Measurements from ENCODE around the gene PDSS1.

- TF ChIP-seq CBX2 (IDR thresholded peaks at IDR 0.05; ENCODE audit: insufficient read depth, low read length, poor library complexity, severe bottlenecking), result no peak
- TF ChIP-seq SPI1 (IDR thresholded peaks at IDR 0.05; ENCODE audit: borderline replicate concordance, low read depth, low read length), result no peak
- TF ChIP-seq ZNF253 (CRISPR knock-in tag; conservative IDR thresholded peaks at IDR 0.05), result no peak
- TF ChIP-seq, protein P1, sequence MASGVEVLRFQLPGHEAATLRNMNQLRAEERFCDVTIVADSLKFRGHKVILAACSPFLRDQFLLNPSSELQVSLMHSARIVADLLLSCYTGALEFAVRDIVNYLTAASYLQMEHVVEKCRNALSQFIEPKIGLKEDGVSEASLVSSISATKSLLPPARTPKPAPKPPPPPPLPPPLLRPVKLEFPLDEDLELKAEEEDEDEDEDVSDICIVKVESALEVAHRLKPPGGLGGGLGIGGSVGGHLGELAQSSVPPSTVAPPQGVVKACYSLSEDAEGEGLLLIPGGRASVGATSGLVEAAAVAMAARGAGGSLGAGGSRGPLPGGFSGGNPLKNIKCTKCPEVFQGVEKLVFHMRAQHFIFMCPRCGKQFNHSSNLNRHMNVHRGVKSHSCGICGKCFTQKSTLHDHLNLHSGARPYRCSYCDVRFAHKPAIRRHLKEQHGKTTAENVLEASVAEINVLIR (CRISPR knock-in tag; IDR thresholded peaks at IDR 0.05), result no peak
- TF ChIP-seq, protein P2, sequence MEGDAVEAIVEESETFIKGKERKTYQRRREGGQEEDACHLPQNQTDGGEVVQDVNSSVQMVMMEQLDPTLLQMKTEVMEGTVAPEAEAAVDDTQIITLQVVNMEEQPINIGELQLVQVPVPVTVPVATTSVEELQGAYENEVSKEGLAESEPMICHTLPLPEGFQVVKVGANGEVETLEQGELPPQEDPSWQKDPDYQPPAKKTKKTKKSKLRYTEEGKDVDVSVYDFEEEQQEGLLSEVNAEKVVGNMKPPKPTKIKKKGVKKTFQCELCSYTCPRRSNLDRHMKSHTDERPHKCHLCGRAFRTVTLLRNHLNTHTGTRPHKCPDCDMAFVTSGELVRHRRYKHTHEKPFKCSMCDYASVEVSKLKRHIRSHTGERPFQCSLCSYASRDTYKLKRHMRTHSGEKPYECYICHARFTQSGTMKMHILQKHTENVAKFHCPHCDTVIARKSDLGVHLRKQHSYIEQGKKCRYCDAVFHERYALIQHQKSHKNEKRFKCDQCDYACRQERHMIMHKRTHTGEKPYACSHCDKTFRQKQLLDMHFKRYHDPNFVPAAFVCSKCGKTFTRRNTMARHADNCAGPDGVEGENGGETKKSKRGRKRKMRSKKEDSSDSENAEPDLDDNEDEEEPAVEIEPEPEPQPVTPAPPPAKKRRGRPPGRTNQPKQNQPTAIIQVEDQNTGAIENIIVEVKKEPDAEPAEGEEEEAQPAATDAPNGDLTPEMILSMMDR (IDR thresholded peaks at IDR 0.05 in 2 of 3, conservative IDR thresholded peaks at IDR 0.05 in 1 of 3; ENCODE audit: insufficient read depth in 2 of 3, low read depth in 1 of 3, low read length in 3 of 3), result no peak
- no peak for TF ChIP-seq FOXK2 (conservative IDR thresholded peaks at IDR 0.05 in 1 of 2, IDR thresholded peaks at IDR 0.05 in 1 of 2; ENCODE audit: low read depth in 2 of 2)
- TF ChIP-seq, protein P3, sequence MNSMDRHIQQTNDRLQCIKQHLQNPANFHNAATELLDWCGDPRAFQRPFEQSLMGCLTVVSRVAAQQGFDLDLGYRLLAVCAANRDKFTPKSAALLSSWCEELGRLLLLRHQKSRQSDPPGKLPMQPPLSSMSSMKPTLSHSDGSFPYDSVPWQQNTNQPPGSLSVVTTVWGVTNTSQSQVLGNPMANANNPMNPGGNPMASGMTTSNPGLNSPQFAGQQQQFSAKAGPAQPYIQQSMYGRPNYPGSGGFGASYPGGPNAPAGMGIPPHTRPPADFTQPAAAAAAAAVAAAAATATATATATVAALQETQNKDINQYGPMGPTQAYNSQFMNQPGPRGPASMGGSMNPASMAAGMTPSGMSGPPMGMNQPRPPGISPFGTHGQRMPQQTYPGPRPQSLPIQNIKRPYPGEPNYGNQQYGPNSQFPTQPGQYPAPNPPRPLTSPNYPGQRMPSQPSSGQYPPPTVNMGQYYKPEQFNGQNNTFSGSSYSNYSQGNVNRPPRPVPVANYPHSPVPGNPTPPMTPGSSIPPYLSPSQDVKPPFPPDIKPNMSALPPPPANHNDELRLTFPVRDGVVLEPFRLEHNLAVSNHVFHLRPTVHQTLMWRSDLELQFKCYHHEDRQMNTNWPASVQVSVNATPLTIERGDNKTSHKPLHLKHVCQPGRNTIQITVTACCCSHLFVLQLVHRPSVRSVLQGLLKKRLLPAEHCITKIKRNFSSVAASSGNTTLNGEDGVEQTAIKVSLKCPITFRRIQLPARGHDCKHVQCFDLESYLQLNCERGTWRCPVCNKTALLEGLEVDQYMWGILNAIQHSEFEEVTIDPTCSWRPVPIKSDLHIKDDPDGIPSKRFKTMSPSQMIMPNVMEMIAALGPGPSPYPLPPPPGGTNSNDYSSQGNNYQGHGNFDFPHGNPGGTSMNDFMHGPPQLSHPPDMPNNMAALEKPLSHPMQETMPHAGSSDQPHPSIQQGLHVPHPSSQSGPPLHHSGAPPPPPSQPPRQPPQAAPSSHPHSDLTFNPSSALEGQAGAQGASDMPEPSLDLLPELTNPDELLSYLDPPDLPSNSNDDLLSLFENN (IDR thresholded peaks at IDR 0.05; ENCODE audit: low read depth in 2 of 2, low read length in 2 of 2), result no peak
- no peak for TF ChIP-seq ZFP30 (CRISPR knock-in tag; IDR thresholded peaks at IDR 0.05; ENCODE audit: borderline replicate concordance)
- no peak for TF ChIP-seq ZNF280B (CRISPR knock-in tag; IDR thresholded peaks at IDR 0.05)
These were observed 40.9 kb downstream of the PDSS1 start for GRCh38 chr10:26738301-26738911.

Measured in K562 (cell line).